Measurements from ENCODE around the gene PRR16.
"Not testable (repeated sequence)": the region's sequence is repeated elsewhere in the genome, so short reads cannot be mapped to it uniquely, and the experiment has no call there.

PRR16 gene

DNA sequence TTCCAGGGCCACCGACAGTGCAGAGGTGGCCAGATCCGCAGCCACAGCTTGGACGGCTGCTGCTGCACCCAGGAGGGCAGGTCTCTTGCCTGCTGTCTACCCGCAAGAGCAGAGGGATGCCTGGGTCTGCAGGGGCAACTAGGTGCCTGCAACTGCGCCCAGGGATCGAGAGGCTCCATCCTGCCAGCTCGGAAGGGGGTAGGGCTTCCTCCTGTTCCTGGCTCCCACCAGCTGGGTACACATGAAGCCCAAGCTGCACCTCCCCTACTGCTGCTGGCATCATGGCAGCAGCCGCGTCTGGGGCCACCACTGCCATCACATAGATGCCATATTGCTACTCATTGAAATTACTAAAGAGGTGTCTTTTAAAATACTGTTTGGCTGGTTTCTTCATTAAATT lies 12.7 kb upstream of the PRR16 start:
- CTCF ChIA-PET = no interaction called here
- Mint-ChIP-seq H3K27ac (no peak overlapping the region), H3K27me3 (no peaks in the 10 kb centered on the region), H3K9me3 (no peaks in the 10 kb centered on the region), H3K4me1 (no peaks in the 10 kb centered on the region), H3K4me3 (no peak overlapping the region), H3K36me3 (no peaks in the 10 kb centered on the region)
- no peak for DNase-seq

DNA sequence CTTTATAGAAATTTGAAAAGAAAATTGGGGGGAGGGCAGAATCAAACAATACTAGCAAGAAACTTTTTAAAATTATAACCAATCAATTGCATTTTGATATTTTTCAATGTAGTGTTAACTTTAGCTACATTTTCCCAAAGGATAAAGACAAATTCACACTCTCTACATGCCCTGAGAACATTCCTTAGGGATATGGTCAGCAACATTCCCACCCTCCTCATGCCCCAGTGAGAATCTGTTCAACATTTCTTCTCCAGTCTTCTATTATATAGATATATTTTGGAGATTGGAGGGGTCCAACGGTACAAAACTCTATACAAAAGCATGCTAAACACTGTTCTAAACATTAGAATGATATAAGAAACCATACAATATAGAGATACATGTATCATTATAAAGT lies 11.6 kb upstream of the PRR16 start:
- Mint-ChIP-seq H3K27me3 (no peaks in the 10 kb centered on the region), H3K4me3 (no peak overlapping the region), H3K9me3 (no peaks in the 10 kb centered on the region), H3K4me1 (peaks cover under 1% of the 10 kb centered on the region), H3K36me3 (no peaks in the 10 kb centered on the region), H3K27ac (no peak overlapping the region)
- CTCF ChIA-PET = no interaction called here
- DNase-seq = no peak

DNA sequence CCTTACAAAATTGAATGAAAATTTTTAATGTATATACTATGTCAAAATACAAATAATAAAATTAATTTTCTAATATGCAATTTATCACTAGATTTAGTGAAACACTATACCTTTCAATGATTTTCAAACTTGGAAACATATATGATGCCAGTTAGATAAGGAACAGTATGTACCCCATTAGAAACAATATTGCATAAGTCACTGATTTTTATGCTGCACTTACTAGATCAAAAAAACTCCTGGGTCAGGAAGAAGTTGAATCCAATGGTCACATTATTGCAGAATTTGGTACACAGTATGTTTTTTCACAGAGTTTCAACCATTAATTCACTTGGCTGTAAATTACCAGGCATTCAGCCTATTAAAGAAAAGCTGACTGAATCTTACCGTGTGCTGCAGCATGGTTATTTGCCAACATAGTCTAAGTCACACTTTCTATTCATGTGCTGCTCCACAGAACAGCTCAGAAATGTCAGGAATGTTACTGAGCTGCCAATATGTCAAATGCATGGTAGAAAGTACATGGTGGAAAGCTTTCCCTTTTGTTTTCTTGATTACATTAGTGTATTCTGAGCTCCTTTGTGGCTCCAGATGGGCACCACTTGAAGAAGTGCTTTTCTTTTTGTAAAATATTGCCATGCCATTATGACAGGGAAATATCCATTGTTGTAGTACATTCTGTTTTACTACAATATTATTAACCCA lies 9.9 kb upstream of the PRR16 start:
- Mint-ChIP-seq H3K36me3 (no peaks in the 10 kb centered on the region), H3K4me1 (peaks cover 6% of the 10 kb centered on the region), H3K27me3 (no peaks in the 10 kb centered on the region), H3K4me3 (no peak overlapping the region), H3K9me3 (no peaks in the 10 kb centered on the region), H3K27ac (no peak overlapping the region)
- no peak for DNase-seq
- CTCF ChIA-PET = no interaction called here

DNA sequence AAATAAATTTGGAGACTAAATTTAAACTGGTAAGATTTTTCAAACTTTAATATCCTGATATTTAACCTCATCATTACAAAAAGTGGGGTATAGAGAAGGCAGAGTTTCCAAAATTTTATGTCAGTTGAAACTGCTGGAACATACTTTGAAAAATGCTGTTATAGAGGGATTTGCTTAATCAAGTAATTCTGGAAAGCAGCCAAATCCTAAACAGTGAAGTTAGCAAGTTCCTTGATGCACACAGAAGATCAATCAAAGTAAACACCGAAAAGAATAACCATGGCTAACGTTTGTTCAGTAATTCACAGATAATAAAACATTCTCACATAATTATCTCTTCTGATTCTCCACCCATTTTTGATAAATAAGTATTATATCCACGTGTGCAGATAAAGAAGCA lies 8.1 kb upstream of the PRR16 start:
- CTCF ChIA-PET = no interaction called here
- peaks cover 6% of the 10 kb centered on the region for H3K4me1 Mint-ChIP-seq
- DNase-seq = no peak
- no peak overlapping the region for H3K4me3 Mint-ChIP-seq
- no peaks in the 10 kb centered on the region for H3K27me3 Mint-ChIP-seq
- H3K27ac Mint-ChIP-seq = no peak overlapping the region
- H3K36me3 Mint-ChIP-seq = no peaks in the 10 kb centered on the region
- H3K9me3 Mint-ChIP-seq = no peaks in the 10 kb centered on the region

DNA sequence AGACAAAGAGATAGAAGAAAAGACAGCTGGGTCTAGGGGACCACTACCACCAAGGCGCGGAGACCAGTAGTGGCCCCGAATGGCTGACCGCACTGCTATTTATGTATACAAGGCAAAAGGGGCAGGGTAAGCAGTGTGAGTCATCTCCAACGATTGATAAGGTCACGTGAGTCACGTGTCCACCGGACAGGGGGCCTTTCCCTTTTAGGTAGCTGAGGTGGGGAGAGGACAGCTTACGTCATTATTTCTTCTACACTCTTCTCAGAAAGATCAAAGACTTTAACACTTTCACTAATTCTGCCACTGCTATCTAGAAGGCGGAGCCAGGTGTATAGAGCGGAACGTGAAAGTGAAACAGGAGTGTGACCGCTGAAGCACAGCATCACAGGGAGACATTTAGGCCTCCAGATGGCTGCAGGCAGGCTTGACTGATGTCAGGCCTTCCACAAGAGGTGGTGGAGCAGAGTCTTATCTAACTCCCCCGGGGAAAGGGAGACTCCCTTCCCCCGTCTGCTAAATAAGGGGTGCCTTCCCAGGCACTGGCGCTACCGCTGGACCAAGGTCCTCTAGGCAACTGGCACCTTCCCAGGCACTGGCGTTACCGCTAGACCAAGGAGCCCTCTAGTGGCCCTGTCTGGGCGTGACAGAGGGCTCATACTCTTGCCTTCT lies 6.1 kb upstream of the PRR16 start:
- peak; percentile 61 for DNase-seq
- no peaks in the 10 kb centered on the region for H3K9me3 Mint-ChIP-seq
- H3K36me3 Mint-ChIP-seq = no peaks in the 10 kb centered on the region
- H3K27me3 Mint-ChIP-seq = peaks cover 10% of the 10 kb centered on the region
- H3K4me1 Mint-ChIP-seq = peaks cover 6% of the 10 kb centered on the region
- CTCF ChIA-PET = no interaction called here
- no peak overlapping the region for H3K27ac Mint-ChIP-seq
- H3K4me3 Mint-ChIP-seq = peak overlapping the region; percentile 45

DNA sequence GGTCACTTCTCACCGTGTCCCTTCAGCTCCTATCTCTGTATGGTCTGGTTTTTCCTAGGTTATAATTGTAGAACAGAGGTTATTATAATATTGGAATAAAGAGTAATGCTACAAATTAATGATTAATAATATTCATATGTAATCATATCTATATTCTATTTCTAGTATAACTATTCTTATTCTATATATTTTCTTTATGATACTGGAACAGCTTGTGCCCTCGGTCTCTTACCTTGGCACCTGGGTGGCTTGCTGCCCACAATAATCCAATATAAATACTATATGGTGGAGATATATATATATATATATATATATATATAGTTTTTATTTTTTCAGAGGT lies 5.6 kb upstream of the PRR16 start:
- DNase-seq, CTCF ChIA-PET, H3K36me3 Mint-ChIP-seq, H3K9me3 Mint-ChIP-seq, H3K27ac Mint-ChIP-seq, H3K4me1 Mint-ChIP-seq: not testable (repeated sequence)
- Mint-ChIP-seq H3K4me3 (peak overlapping the region; percentile 45), H3K27me3 (peaks cover 16% of the 10 kb centered on the region)

DNA sequence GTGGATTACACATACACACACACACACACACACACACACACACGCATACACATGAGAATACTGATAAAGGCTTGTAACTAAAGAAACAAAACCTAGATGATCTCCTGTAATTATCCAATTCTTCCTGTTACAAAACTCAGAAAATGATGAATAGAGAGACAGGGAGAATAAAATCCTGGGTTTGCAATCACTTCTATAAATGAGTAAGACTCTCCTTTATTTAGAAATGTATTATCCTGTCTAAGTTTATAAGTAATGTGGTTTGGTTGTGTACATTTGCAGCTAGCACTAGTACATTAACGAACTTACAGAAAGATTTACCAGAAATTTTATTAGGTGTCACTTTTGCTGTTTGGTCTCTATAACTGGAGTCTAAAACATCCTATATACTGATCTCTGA lies 2.8 kb upstream of the PRR16 start:
- CTCF ChIA-PET = no interaction called here
- no peak overlapping the region for H3K27ac Mint-ChIP-seq
- no peaks in the 10 kb centered on the region for H3K9me3 Mint-ChIP-seq
- H3K36me3 Mint-ChIP-seq = no peaks in the 10 kb centered on the region
- H3K4me1 Mint-ChIP-seq = peaks cover 16% of the 10 kb centered on the region
- no peak for DNase-seq
- no peak overlapping the region for H3K4me3 Mint-ChIP-seq
- H3K27me3 Mint-ChIP-seq = peaks cover 43% of the 10 kb centered on the region

DNA sequence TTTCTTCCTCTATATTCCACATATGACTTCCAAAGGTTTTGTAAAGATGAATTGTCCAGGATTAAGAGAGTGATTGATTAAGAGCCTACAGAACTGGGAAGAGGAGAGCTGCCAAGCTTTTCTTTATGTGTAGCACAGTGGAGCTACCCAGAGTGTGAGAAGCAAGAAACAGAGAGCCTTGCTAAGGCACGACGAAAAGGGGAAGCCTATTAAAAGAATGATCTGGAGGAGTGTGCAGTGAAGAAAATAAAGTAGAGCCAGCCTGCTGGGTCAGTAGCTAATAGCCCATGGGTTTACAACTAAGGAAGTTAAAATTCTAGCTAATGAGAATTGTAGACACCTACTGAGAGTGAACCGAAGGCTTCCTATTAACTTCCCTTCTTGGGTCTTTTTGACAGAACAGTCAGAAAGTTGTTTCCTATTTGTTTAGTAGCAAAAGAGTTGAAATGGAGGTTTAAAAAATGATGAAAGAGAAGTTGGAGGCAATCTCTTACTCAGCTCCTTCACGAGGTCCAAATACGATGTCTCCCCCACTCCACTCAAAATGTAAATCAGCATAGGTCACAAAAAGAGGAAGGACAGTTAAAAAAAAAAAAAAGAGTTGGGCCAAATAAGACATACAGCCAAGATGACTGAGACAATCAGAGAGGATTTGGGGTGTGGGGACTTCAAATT lies 957 bp upstream of the PRR16 start:
- Mint-ChIP-seq H3K27ac (no peak overlapping the region), H3K9me3 (no peaks in the 10 kb centered on the region), H3K36me3 (no peaks in the 10 kb centered on the region), H3K4me3 (no peak overlapping the region), H3K4me1 (peaks cover 11% of the 10 kb centered on the region), H3K27me3 (peaks cover 43% of the 10 kb centered on the region)
- CTCF ChIA-PET = interaction anchor here (0.6 kb wide), 1 partner anchor 1479 kb away, joined by 3 read pairs; no protein-coding TSS in a partner anchor
- no peak for DNase-seq

DNA sequence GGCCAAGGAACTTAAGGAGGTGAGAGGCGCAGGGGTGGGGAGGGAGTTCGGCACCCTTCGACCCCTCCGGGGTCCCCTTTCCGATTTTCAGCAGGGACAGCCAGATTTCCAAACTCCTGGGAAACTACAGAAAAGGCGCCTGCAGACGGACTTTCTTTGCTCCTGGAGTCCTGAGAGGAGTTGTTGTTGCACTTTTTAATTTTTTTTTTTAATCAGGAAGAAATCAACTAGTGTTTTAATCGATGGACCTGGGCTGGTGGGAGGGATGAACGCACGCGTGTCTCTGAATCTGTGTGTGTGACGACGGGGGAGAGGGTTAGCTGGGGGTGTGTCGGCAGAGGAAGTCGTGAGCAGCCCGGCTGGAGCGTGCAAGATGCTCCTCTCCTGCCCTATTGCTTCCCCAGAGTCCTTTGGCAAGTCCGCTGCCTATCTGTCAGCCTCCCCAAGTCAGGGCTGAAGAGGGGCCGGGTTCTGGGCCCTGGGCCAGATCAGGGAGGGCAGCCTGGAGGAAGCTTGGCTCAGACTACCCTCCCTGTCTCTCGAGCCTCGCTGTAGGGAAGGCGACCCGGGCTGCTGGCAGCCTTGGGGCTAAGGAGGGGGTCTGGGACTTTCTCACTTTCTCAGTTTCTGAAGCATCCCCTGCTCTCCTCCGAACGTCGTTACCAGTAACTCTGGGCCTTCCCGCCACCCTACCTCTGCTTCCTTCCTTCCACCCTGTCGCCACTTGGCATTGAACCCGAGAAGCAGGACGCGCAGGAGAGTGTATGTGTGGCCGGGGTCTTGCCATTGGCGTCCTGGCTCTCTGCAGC lies 731 bp downstream of the PRR16 start:
- Mint-ChIP-seq H3K27me3 (peaks cover 43% of the 10 kb centered on the region), H3K4me1 (peaks cover 11% of the 10 kb centered on the region), H3K4me3 (no peak overlapping the region), H3K9me3 (no peaks in the 10 kb centered on the region), H3K36me3 (no peaks in the 10 kb centered on the region), H3K27ac (no peak overlapping the region)
- CTCF ChIA-PET = no interaction called here
- no peak for DNase-seq

DNA sequence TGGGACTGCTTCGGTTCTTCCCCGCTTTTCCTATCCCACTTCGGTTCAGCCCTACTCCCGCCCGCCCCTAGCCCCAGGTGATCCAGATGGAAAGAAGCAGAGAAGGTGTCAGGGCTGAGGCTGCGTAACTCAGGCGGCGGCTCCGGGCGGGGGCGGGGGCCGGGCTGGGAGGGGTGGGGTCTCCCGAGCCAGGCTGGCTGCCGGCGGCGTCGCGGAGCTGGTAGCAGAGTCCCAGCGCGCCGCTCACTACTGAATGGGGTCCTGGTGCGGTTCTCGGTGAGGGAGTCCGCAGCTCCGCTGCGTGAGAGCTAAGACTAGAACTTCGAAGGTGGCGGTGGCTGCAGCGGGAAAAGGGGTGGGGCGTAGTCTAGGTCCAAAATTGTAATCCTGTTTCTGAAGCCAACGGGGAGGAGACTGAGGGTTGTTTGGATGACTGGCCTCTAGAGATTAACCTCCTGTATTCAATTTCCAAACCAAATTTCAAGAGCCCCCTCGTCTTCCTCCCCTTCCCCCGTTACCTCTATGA lies 1.4 kb downstream of the PRR16 start:
- CTCF ChIA-PET = no interaction called here
- DNase-seq = no peak
- Mint-ChIP-seq H3K4me1 (peaks cover 11% of the 10 kb centered on the region), H3K9me3 (no peaks in the 10 kb centered on the region), H3K36me3 (no peaks in the 10 kb centered on the region), H3K4me3 (no peak overlapping the region), H3K27me3 (peaks cover 43% of the 10 kb centered on the region), H3K27ac (no peak overlapping the region)

DNA sequence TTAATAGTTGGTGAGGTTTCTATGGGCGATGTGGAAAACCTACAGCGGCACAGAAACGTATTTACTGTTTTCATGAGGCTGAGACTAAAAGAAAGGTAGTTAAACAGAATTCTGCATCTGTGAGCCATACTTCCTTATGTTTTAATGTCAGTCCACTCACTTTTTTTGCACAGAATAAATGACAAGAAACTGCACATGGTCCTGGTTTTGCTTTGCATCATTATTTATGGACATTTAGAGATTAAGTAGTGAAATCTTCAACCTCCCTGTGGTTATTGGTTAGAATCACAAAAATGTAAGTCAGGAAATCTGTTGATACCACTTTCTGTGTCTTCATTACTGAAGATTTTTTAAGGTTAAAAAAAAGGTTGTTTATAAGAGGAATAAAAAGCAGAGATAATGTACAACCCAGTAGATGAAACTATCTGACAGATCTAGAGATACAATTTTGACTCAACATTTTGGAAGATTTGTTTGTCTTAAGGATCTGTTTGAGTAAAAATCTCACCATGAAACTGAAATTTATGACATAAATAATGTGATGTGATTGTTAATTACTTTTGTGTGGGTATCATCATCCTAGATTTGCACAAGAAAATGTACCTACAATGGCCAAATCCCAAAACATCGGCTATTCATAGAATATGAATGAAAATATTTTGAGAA lies 2.4 kb downstream of the PRR16 start:
- no peak for DNase-seq
- CTCF ChIA-PET = no interaction called here
- H3K4me1 Mint-ChIP-seq = peaks cover 11% of the 10 kb centered on the region
- H3K27me3 Mint-ChIP-seq = peaks cover 43% of the 10 kb centered on the region
- H3K4me3 Mint-ChIP-seq = no peak overlapping the region
- no peaks in the 10 kb centered on the region for H3K36me3 Mint-ChIP-seq
- no peaks in the 10 kb centered on the region for H3K9me3 Mint-ChIP-seq
- no peak overlapping the region for H3K27ac Mint-ChIP-seq

DNA sequence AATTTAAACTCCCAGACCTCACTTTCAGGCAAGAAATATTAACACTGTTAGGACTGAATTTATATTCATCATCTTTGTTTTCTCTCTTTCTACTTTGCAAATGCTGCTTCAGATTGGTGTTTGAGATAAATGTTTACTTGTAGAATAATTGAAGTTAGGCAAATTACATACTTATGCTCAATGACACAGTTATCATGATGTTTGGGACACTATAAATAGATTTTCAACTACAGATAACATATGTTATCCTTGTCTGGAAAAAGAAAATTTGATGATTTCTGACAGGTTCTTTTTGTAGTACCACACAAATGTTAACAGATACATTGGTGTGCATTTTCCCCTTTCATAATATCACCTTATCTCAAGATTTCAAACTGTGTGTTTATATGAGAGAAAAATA lies 7.9 kb downstream of the PRR16 start:
- H3K27me3 Mint-ChIP-seq = no peaks in the 10 kb centered on the region
- H3K36me3 Mint-ChIP-seq = no peaks in the 10 kb centered on the region
- no peak for DNase-seq
- CTCF ChIA-PET = no interaction called here
- H3K9me3 Mint-ChIP-seq = no peaks in the 10 kb centered on the region
- no peaks in the 10 kb centered on the region for H3K4me1 Mint-ChIP-seq
- no peak overlapping the region for H3K4me3 Mint-ChIP-seq
- H3K27ac Mint-ChIP-seq = no peak overlapping the region

DNA sequence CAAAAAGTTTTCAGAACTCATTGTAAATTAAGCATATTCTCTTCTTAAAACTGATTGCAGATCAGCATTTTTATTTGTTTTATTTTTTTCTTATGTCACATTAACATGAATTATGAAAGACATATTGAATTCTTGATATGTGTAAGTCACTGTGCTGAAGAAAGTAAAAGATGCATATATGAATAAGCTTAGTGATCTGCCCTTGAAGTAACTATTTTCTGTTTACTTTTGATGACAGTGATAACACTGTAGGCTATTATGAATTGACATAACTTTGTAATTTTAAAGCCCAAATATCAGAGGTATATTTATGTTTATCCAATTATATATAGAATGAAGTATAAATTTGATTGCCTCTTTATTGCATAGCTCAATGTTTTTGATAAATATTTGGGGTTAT lies 8.8 kb downstream of the PRR16 start:
- Mint-ChIP-seq H3K27me3 (no peaks in the 10 kb centered on the region), H3K4me1 (no peaks in the 10 kb centered on the region), H3K9me3 (no peaks in the 10 kb centered on the region), H3K36me3 (no peaks in the 10 kb centered on the region), H3K27ac (no peak overlapping the region), H3K4me3 (no peak overlapping the region)
- DNase-seq = no peak
- CTCF ChIA-PET = interaction anchor here (0.8 kb wide), 1 partner anchor 80 kb away, joined by 3 read pairs; no protein-coding TSS in a partner anchor

DNA sequence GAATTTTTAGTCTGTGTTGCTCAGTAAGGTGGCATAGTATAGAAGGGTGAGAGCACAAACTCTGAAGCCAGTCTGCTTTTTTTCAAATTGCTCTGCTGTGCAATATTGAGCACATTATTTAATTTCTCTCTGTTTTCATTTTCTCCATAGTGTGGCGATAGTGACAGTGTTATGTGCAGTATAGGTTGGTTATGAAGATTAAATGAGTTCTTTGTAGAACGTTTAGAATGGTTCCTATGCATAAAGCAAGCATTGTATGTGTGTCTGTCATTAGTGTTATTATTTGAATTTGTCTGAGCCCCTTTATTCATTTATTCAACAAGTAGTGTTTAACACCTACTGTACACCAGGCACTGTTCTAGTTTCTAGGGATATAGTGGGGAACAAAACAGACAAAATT lies 9.2 kb downstream of the PRR16 start:
- H3K27ac Mint-ChIP-seq = no peak overlapping the region
- no peaks in the 10 kb centered on the region for H3K4me1 Mint-ChIP-seq
- CTCF ChIA-PET = interaction anchor here (0.8 kb wide), 1 partner anchor 81 kb away, joined by 3 read pairs; no protein-coding TSS in a partner anchor
- no peaks in the 10 kb centered on the region for H3K27me3 Mint-ChIP-seq
- H3K36me3 Mint-ChIP-seq = no peaks in the 10 kb centered on the region
- no peak for DNase-seq
- H3K4me3 Mint-ChIP-seq = no peak overlapping the region
- H3K9me3 Mint-ChIP-seq = no peaks in the 10 kb centered on the region

All from activated naive CD4-positive, alpha-beta T cell treated with anti-CD3 and anti-CD28 coated beads, Interleukin-2, amount 10 ng/mL, durations not matched to agents 7 days and 5 days (primary cell).